Neural cell (in vitro differentiated cells): ENCODE results near the gene HDGFL2. TPM values are rescaled to one million over a fixed set of nuclear protein-coding genes. Genes with fewer than 3 reads are reported as not detected.

Experiments
- H2AFZ ChIP-seq: fragments of 200-600, 300-800 bp; sonication (generic), shearing (Covaris generic); 2 replicates; pipeline ENCODE4 v1.6.0; 2014; ENCODE audit warnings: low read depth, mild to moderate bottlenecking, antibody characterized with exemption, low read length, moderate library complexity
- H3F3A ChIP-seq: fragments of 200-600 bp; shearing (Covaris generic); 2 replicates; pipeline ENCODE4 v1.6.1; 2016; ENCODE audit warnings: mild to moderate bottlenecking, moderate library complexity, mixed read lengths, antibody characterized with exemption, low read length; ENCODE audit not compliant: insufficient read depth, poor library complexity, severe bottlenecking
- H3K27ac ChIP-seq: fragments of 200-600, 300-800 bp; sonication (generic), shearing (Covaris generic); 2 replicates; pipeline ENCODE4 v1.5.1; 2014; ENCODE audit warnings: mild to moderate bottlenecking, low read length, moderate library complexity
- H3K27me3 ChIP-seq: fragments of 300-800, 200-600 bp; sonication (generic), shearing (Covaris generic); 2 replicates; pipeline ENCODE4 v1.6.0; 2014; ENCODE audit warnings: mild to moderate bottlenecking, low read depth, low read length, moderate library complexity; ENCODE audit not compliant: insufficient read depth
- H3K36me3 ChIP-seq: fragments of 300-800, 200-600 bp; sonication (generic), shearing (Covaris generic); 2 replicates; pipeline ENCODE4 v1.5.1; 2014; ENCODE audit warnings: mild to moderate bottlenecking, antibody characterized with exemption, low read length, moderate library complexity; ENCODE audit not compliant: insufficient read depth
- H3K4me2 ChIP-seq: fragments of 300-800, 200-600 bp; sonication (generic), shearing (Covaris generic); 2 replicates; pipeline ENCODE4 v1.6.0; 2014; ENCODE audit warnings: mild to moderate bottlenecking, low read length
- H3K4me3 ChIP-seq: fragments of 300-800, 200-600 bp; sonication (generic), shearing (Covaris generic); 2 replicates; pipeline ENCODE4 v1.5.1; 2014; ENCODE audit warnings: mild to moderate bottlenecking, low read length, moderate library complexity
- H3K79me2 ChIP-seq: fragments of 200-600 bp; shearing (Covaris generic); replicated peaks from 2 replicates; pipeline ENCODE4 v1.6.0; 2014; ENCODE audit warnings: mild to moderate bottlenecking, low read length, moderate library complexity; ENCODE audit not compliant: insufficient read depth
- H3K9ac ChIP-seq: fragments of 300-800, 200-600 bp; sonication (generic), shearing (Covaris generic); 2 replicates; pipeline ENCODE4 v1.6.1; 2016; ENCODE audit warnings: mild to moderate bottlenecking, low read length, mixed read lengths
- H3K9me2 ChIP-seq: fragments of 200-600 bp; shearing (Covaris generic); 2 replicates; pipeline ENCODE4 v1.6.1; 2016; ENCODE audit warnings: mild to moderate bottlenecking, low read length, mixed read lengths; ENCODE audit not compliant: insufficient read depth
- H3K9me3 ChIP-seq: fragments of 200-600, 300-800 bp; sonication (generic), shearing (Covaris generic); 2 replicates; pipeline ENCODE4 v1.6.1; 2016; ENCODE audit warnings: mild to moderate bottlenecking, mixed run types, low read length, moderate library complexity, mixed read lengths
- H4K20me1 ChIP-seq: fragments of 200-600 bp; shearing (Covaris generic); 2 replicates; pipeline ENCODE4 v1.6.1; 2016; ENCODE audit warnings: mild to moderate bottlenecking, mixed run types; ENCODE audit not compliant: insufficient read depth
- CTCF ChIP-seq: fragments of 450-650 bp; IDR thresholded peaks from 2 replicates; pipeline ENCODE4 v1.5.1; 2014; ENCODE audit warnings: antibody characterized with exemption, mild to moderate bottlenecking, moderate library complexity; ENCODE audit not compliant: poor library complexity, severe bottlenecking
- EP300 ChIP-seq: fragments of 450-650 bp; conservative IDR thresholded peaks from 2 replicates; pipeline ENCODE4 v1.6.1; 2014; ENCODE audit warnings: antibody characterized with exemption, mild to moderate bottlenecking, moderate library complexity; ENCODE audit not compliant: poor library complexity, severe bottlenecking
- EZH2 ChIP-seq: fragments of 200-600, 300-800 bp; shearing (Covaris generic), sonication (generic); IDR thresholded peaks from 2 replicates; pipeline ENCODE4 v1.6.1; 2014; ENCODE audit warnings: antibody characterized with exemption, low read length, borderline replicate concordance, mild to moderate bottlenecking; ENCODE audit not compliant: insufficient read depth, poor library complexity, severe bottlenecking
- MXI1 ChIP-seq: fragments of 450-650 bp; conservative IDR thresholded peaks from 2 replicates; pipeline ENCODE4 v1.6.1; 2014; ENCODE audit warnings: antibody characterized with exemption, mild to moderate bottlenecking; ENCODE audit not compliant: poor library complexity, severe bottlenecking
- POLR2AphosphoS5 ChIP-seq: IDR thresholded peaks from 2 replicates; pipeline ENCODE4 v1.6.1; 2012
- RAD21 ChIP-seq: fragments of 450-650 bp; conservative IDR thresholded peaks from 2 replicates; pipeline ENCODE4 v1.6.1; 2014; ENCODE audit warnings: antibody characterized with exemption, mild to moderate bottlenecking, moderate library complexity
- REST ChIP-seq: IDR thresholded peaks from 2 replicates; pipeline ENCODE4 v1.6.1; 2012; ENCODE audit warnings: borderline replicate concordance
- SMC3 ChIP-seq: fragments of 450-650 bp; conservative IDR thresholded peaks from 2 replicates; pipeline ENCODE4 v1.6.1; 2014; ENCODE audit warnings: antibody characterized with exemption, mild to moderate bottlenecking, moderate library complexity; ENCODE audit not compliant: poor library complexity
- TAF1 ChIP-seq: IDR thresholded peaks from 2 replicates; pipeline ENCODE4 v1.6.1; 2012; ENCODE audit warnings: low read depth
- polyA plus RNA-seq: library from polyadenylated mRNA; depleted of rRNA; stranded (reverse); fragments of >200 nt; gene quantifications from 2 replicates; pipeline ENCODE4 v1.2.3, GENCODE V29; 2014

The HDGFL2 gene
- polyA plus RNA-seq, 1 donor from 2014 or later, result 79.7 TPM

- Histone ChIP-seq H3K4me3 (no peak overlapping the region), H3K9ac (no peak overlapping the region), H3K27ac (no peak overlapping the region), H2AFZ (no peak overlapping the region), H3K36me3 (no peaks in the 10 kb centered on the region), H4K20me1 (no peaks in the 10 kb centered on the region), H3K27me3 (no peaks in the 10 kb centered on the region), H3K9me2 (no peaks in the 10 kb centered on the region), H3F3A (no peaks in the 10 kb centered on the region), H3K4me2 (no peak overlapping the region), H3K9me3 (no peaks in the 10 kb centered on the region), H3K79me2 (no peaks in the 10 kb centered on the region)
- TF ChIP-seq EZH2, result no peak
- TF ChIP-seq TAF1, result no peak
- TF ChIP-seq SMC3, result no peak
- no peak for TF ChIP-seq MXI1
- no peak for TF ChIP-seq CTCF
- TF ChIP-seq EP300, result no peak
- TF ChIP-seq POLR2AphosphoS5, result no peak
- TF ChIP-seq REST, result no peak
- no peak for TF ChIP-seq RAD21
Measured at GRCh38 chr19:4513248-4513647, 41.2 kb downstream of the HDGFL2 start.

- H3K4me2 ChIP-seq, result no peak overlapping the region
- no peak overlapping the region for H3K4me3 ChIP-seq
- no peaks in the 10 kb centered on the region for H4K20me1 ChIP-seq
- no peaks in the 10 kb centered on the region for H3K27me3 ChIP-seq
- no peak for TF ChIP-seq SMC3
- no peak for TF ChIP-seq RAD21
- TF ChIP-seq CTCF, result no peak
- TF ChIP-seq EP300, result no peak
- TF ChIP-seq REST, result no peak
- no peak for TF ChIP-seq EZH2
- no peak for TF ChIP-seq TAF1
- no peak for TF ChIP-seq MXI1
- no peak for TF ChIP-seq POLR2AphosphoS5
- H3K27ac ChIP-seq, result no peak overlapping the region
- H3K9me3 ChIP-seq, result no peaks in the 10 kb centered on the region
- no peaks in the 10 kb centered on the region for H3K36me3 ChIP-seq
- H3K9me2 ChIP-seq, result no peaks in the 10 kb centered on the region
- H3K79me2 ChIP-seq, result no peaks in the 10 kb centered on the region
- no peak overlapping the region for H3K9ac ChIP-seq
- H3F3A ChIP-seq, result no peaks in the 10 kb centered on the region
- no peak overlapping the region for H2AFZ ChIP-seq
Measured at GRCh38 chr19:4515732-4516131, 43.6 kb downstream of the HDGFL2 start.
